GM21723 (cell line): ENCODE results near the gene C3AR1.
"Not testable (repeated sequence)": the region's sequence is repeated elsewhere in the genome, so short reads cannot be mapped to it uniquely, and the experiment has no call there.

Source experiments
- ATAC-seq: cut with Tn5 transposase; IDR thresholded peaks from one replicate; pipeline ENCODE4 v1.9.1; 2021; ENCODE audit warnings: mild to moderate bottlenecking, moderate library complexity; ENCODE audit not compliant: unreplicated experiment

Gene C3AR1

DNA sequence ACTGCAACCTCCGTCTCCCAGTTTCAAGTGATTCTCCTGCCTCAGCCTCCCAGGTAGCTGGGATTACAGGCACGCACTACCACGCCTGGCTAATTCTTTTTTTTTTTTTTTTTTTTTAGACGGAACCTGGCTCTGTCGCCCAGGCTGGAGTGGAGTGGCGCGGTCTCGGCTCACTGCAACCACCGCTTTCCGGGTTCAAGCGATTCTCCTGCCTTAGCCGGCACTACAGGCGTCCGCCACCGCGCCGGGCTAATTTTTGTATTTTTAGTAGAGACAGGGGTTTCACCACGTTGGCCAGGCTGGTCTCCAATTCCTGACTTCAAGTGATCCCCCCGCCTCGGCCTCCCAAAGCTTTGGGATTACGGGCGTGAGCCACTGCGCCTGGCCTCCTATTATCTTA is 35.1 kb downstream of the C3AR1 start:
- ATAC-seq: not testable (repeated sequence)

DNA sequence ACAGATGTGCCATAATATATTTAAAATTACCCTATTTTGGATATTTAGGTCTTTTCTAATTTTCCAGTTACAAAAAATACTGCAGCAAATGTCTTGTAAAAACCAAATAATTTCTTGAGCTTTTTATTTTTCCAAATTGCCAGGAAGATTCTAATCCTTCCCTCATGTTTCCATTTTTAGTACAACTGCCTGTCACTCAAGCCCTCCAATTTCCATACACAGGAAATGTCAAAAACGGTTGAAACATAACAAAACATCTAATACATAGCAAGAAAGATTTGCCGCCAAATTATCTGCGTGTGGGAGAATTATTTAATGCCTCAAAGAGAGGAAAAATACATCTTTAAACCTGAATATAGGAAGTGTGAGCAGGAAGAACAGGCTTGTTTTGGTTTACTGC is 36.0 kb downstream of the C3AR1 start:
- no peak for ATAC-seq

DNA sequence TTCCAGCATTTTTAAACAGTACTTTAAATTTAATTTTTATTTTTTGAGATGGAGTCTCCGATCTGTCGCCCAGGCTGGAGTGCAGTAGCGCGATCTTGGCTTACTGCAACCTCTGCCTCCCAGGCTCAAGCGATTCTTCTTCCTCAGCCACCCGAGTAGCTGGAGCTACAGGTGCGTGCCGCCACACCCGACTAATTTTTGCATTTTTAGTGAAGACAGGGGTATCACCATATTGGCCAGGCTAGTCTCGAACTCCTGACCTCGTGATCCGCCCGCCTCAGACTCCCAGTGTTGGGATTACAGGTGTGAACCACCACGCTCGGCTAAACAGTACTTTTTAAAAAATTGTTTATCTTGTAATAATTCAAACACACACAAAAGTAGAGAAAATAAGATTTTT is 37.9 kb downstream of the C3AR1 start:
- ATAC-seq: no peak

DNA sequence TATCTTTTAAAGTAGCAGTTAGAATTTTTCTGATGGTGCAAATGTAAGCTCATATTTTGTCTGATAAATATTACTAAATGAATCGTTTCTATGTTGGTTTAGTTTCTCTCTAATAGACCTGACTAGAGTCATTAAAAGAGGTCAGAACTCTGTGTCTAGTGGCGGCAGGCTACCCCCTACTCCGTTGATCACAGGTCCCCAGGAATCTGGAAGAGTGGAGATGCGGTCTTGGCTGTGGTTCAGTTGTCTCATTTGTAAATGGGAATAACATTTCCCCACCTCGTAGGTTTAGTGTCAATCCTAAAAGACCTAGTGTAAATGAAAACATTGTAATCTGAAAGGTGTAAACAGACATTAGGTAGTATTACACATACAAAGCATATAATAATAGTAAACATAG is 38.3 kb downstream of the C3AR1 start:
- ATAC-seq: no peak

DNA sequence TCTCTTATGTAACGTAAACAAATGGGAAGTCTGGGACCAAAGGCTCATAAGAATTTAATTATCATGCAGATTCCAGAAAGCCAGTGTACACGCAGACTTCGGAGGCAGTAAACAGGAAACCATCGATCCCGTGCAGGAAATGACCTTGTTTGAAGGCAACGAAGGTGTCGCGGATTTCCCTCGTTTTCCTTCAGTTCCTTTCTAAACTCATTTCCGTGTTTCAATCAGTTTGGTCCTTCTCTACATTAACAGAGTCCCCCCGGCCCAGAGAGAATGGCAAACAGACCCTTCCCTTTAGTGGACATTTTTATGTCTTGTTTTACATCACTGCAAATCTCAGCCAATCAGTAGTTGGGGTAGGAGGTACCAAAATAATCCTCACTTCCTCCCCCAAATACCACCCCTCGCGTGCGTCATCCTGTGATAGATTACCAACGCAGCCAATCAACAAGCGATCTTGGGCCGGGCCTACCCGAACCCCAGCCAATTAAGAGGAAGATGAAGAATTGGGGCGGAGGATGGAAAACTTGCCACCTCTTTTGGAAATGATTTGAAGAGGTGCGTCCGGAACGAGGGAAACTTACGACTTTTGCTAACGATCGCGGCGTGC is 39.8 kb downstream of the C3AR1 start:
- peak; percentile 96 for ATAC-seq

DNA sequence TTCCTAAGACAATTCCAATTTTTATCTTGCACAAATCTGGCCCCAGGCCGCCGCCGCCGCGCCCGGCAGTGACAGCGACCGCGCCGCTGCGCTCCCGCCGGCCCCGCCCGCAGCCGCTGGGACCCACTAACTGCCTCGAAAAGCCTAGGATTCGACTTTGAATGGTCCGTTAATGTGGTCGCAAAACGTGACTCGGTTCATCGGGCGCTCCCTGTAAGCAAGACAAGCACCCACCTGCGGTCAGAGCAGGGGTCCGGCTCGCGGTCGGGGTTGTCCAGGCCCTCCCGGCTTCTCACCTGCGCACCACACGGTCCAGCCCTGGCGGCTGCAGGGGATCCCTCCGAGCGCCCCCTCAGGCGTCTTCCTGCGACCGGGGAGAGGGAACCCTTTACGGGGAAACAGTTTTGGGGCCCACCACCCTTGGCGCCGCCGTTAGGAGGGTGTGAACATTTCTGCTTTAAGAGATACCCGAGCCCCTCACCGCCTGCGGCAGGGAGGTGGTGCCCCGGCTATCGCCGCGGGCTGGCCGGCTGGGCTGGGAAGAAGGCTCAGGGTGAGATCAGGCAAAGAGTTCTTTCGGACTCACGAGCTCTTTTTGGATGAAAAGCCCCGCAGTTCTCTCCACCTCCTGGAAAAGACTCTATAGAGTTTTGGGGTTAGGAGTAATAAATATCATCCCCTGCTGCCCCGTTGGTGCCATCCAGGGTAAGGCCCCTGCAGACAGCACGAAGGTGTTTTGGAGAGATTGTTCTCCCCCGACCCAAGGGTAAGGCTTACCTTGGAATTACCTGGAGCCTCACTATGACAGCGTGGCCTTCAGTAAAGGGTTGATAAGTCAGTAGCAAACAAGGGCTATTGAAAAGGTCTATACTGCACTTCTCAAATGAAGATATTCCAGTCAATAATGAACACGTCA is 47.2 kb downstream of the C3AR1 start:
- no peak for ATAC-seq

DNA sequence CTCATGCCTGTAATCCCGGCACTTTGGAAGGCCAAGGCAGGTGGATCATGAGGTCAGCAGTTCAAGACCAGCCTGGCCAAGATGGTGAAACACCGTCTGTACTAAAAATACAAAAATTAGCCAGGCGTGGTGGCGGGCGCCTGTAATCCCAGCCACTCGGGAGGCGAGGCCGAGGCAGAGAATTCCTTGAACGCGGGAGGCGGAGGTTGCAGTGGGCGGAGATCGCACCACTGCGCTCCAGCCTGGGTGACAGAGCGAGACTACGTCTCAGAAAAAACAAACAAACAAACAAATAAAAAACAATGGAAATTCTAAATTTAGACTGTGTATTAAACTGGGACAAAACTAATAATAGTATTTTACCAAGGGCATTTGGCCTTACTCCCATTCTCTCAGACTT is 47.9 kb downstream of the C3AR1 start:
- not testable (repeated sequence) for ATAC-seq

DNA sequence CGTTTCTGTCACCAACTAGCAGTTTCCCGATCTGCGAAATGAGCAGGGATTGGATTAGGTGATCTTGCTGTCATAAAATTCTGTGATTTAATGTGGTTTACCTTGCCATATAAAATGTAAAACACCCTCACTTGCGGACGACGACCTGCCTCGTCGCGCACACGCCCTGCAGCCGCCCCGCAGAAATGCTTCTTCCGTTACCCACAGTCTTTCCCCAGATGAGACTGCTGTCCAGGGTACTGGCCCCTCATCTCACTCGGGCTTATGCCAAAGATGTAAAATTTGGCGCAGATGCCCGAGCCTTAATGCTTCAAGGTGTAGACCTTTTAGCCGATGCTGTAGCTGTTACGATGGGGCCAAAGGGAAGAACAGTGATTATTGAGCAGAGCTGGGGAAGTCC is 51.3 kb downstream of the C3AR1 start:
- no peak for ATAC-seq

DNA sequence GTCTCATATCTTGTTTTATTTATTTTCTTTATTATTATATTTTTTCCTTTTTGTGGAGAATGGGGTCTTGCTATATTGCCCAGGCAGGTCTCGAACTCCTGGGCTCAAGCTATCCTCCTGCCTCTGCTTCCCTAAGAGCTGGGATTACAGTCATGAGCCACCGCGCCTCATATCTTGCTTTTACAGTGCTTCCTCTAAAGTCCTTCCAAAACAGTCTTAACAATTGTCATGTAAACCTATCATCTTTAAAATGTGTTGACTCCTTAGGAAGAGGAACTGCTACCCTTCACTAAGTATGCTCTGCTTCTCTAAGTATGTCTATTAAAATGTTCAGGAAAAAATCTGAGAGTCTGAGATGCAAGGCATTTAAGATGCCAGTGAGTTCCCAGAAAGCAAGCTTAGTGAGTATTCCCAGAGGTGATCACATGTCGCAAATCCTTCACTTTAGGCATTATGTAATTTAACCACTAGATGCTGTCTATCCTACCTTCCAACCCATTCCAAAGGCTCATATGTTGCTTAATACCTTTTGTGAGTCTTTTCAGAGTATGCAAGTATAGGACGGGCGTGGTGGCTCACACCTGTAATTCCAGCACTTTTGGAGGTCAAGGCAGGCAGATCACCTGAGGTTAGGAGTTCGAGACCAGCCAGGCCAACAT is 53.4 kb downstream of the C3AR1 start:
- ATAC-seq: no peak

DNA sequence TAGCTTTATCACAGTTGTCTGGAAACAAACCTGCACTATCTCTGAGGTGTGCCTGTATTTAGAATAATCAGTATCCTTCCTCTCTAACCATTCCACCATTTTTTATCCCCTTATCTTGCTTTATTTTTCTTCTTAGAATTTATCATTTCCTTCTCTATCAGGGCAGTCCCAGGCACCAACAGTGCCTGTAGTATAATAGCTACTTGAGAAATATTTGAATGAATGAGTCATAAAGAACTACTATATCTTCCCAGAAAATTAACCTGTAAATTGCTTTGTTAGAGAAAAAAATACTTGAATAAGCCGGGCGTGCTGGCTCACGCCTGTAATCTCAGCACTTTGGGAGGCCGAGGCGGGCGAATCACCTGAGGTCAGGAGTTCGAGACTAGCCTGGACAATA is 54.8 kb downstream of the C3AR1 start:
- no peak for ATAC-seq
